ENCODE results near the gene ADAMTS7. TPM values are rescaled to one million over a fixed set of nuclear protein-coding genes. Genes with fewer than 3 reads are reported as not detected.
"Not testable (repeated sequence)": the region's sequence is repeated elsewhere in the genome, so short reads cannot be mapped to it uniquely, and the experiment has no call there.

ADAMTS7 gene
- total RNA-seq, 4 donors from 2014 or later: 0.59 to 2.1 (median 0.60) TPM

DNA sequence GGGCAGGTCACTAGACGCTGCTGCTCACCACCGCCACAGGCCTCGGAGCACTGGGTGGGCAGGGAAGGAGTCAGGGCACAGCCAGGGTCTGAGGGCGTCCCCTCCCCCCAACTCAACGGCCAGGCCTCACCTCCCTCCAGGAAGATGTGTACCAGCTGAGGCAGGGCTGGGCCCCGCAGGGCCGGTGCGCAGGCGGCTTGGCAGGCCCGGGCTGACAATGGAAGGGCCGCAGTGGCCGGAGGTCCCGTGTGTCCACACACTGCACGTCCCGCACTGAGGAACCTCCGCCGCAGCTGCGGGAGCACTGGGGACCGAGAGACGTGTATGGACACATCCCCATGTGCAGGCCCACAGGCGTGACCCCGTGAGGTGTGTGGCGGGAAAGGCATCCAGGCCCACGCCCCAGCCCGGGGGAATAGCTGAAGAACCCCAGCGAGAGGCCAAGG, 47.4 kb downstream of the ADAMTS7 start:
- intact Hi-C loops (cut with DNase I; ENCODE audit: low total_unique reads): no loop called here
- WGBS, 2 donors: 68 to 71% methylated on average over 10 to 19 of the region's 26 CpGs
- DNase-seq (ENCODE audit: low spot score in 2 of 2): peak in 1 of 2 donors; percentile 83
- no peak for TF ChIP-seq POLR2A (IDR thresholded peaks at IDR 0.05)
- TF ChIP-seq, protein P1, sequence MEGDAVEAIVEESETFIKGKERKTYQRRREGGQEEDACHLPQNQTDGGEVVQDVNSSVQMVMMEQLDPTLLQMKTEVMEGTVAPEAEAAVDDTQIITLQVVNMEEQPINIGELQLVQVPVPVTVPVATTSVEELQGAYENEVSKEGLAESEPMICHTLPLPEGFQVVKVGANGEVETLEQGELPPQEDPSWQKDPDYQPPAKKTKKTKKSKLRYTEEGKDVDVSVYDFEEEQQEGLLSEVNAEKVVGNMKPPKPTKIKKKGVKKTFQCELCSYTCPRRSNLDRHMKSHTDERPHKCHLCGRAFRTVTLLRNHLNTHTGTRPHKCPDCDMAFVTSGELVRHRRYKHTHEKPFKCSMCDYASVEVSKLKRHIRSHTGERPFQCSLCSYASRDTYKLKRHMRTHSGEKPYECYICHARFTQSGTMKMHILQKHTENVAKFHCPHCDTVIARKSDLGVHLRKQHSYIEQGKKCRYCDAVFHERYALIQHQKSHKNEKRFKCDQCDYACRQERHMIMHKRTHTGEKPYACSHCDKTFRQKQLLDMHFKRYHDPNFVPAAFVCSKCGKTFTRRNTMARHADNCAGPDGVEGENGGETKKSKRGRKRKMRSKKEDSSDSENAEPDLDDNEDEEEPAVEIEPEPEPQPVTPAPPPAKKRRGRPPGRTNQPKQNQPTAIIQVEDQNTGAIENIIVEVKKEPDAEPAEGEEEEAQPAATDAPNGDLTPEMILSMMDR (IDR thresholded peaks at IDR 0.05): no peak
- H3K4me3 ChIP-seq (ENCODE audit: low read depth, poor library complexity, severe bottlenecking): no peak overlapping the region

DNA sequence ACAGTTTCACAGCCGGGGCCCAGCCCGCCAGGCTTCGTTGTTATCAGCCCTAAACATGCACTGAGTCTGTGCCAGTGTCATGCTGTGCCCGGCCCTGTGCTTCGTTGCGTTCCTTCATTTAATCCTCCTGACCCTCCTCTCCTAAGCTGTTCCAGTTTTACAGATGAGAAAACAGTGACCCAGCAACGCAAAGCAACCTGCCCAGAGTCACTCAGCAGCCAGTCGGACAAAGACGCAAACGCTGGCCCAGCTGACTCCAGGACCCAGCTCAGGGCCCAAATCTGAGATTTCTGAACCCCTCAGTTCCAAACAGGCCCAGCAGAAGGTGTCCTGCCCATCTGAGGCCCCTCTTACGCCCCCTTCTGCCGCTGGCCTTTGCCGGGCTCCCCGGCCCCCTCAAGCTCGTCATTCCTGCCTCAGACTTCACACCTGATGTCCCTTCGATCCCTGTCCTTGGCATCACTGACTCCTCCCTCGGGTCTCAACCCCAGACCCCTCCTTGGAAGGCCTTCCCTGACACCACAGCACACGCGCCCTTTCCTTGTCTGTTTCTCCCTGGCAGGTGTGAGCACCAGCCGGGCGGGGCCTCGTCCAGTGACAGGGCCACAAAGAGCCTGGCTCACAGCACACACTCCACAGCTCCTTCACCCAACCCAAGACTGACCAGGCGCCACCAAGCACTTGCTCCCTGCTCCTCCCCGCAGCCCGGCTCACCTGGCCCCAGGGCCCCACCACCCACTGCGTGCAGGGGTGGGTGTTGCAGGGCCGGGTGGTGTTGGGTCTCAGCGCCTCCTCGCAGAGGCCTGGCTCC, 48.1 kb downstream of the ADAMTS7 start:
- intact Hi-C loops (cut with DNase I; ENCODE audit: low total_unique reads): no loop called here
- H3K4me3 ChIP-seq (ENCODE audit: low read depth, poor library complexity, severe bottlenecking): no peak overlapping the region
- no peak for TF ChIP-seq POLR2A (IDR thresholded peaks at IDR 0.05)
- TF ChIP-seq, protein P1 (IDR thresholded peaks at IDR 0.05): no peak
- 90 to 91% methylated on average over 24 to 26 of the region's 29 CpGs for WGBS, 2 donors
- DNase-seq (ENCODE audit: low spot score in 2 of 2): peak in 1 of 2 donors; percentile 74

DNA sequence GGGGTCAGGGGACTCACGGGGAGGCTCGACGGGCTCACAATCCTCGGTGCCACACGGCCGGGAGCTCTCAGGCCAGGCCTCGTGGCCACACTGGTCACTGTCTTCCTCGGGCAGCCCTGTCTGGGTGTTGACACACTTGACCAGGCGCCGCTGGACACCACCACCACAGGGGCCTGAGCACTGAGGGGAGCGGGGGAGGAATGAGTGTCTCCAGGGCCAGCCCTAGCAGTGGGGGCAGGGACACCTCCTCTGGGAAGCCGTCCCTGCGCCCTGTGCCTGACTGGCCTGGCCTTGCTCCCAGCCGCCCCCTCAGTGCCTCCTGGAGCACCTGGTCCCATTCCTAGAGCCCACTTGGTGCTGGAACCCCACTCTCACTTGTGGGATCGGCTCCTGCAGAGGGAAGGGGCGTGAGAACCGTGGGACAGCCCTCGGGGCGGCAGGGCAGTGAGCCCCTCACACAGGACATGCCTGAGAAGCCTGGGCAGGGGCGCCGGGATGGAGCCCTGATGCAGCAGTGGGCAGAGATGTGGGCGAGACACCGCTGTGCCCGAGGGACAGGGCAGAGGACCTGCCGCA, 48.8 kb downstream of the ADAMTS7 start:
- DNase-seq (ENCODE audit: low spot score in 2 of 2); intact Hi-C loops (cut with DNase I; ENCODE audit: low total_unique reads); H3K4me3 ChIP-seq (ENCODE audit: low read depth, poor library complexity, severe bottlenecking): not testable (repeated sequence)
- 87 to 98% methylated on average over 6 to 24 of the region's 25 CpGs for WGBS, 2 donors

DNA sequence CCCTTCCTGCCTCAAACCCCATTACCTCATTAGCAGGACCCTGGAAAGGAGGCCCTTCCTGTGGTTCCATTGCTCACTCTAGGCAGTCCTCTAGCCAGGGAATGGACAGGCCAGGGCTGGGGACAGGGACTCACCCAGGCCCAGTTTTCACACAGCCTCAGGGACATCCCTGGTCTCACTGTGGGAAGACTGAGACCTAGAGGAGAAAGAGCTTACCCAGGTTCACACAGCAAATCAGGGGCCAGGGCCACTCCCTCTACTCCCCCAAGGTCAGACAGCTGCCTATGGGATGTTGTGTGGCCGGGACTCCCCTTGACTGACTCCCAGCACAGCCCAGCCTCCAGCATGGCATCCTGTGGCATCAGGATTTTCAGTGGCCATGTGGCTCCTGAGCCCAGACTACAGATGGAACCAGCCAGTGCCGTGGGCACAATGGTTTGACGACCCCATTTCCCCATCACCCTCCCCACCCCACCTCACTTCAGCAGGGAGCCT, 49.3 kb downstream of the ADAMTS7 start:
- intact Hi-C loops (cut with DNase I; ENCODE audit: low total_unique reads): no loop called here

DNA sequence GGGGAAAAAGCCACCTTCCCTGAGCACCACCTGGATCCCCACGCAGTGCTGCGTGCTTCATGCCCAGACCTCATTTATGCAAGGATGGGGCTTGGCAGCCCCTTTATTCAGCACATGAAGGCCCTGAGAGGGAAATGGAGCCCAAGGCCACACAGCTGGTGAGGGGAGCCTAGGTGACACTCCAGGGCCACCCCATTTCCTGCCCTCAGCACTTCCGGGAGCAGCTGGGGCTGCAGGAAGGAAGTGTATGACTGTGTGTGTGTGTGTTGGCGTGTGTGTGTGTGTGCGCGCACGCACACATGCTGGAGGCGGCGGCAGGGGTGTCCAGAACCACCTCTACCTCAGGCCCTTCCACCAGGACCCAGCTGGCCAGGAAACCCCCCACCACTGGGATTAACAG, 49.8 kb downstream of the ADAMTS7 start:
- H3K4me3 ChIP-seq (ENCODE audit: low read depth, poor library complexity, severe bottlenecking); intact Hi-C loops (cut with DNase I; ENCODE audit: low total_unique reads): not testable (repeated sequence)
- DNase-seq (ENCODE audit: low spot score in 2 of 2): peak in 1 of 2 donors; percentile 85
- 66 to 81% methylated on average over 7 to 8 of the region's 9 CpGs for WGBS, 2 donors

More for the DNA sequence above, 49.3 kb downstream of the ADAMTS7 start:
- TF ChIP-seq, protein P1 (IDR thresholded peaks at IDR 0.05): no peak
- TF ChIP-seq POLR2A (IDR thresholded peaks at IDR 0.05): no peak
- no peak overlapping the region for H3K4me3 ChIP-seq (ENCODE audit: low read depth, poor library complexity, severe bottlenecking)
- WGBS, 2 donors: 87 to 89% methylated on average over 3 of the region's 3 CpGs
- peak in 1 of 2 donors; percentile 81 for DNase-seq (ENCODE audit: low spot score in 2 of 2)

DNA sequence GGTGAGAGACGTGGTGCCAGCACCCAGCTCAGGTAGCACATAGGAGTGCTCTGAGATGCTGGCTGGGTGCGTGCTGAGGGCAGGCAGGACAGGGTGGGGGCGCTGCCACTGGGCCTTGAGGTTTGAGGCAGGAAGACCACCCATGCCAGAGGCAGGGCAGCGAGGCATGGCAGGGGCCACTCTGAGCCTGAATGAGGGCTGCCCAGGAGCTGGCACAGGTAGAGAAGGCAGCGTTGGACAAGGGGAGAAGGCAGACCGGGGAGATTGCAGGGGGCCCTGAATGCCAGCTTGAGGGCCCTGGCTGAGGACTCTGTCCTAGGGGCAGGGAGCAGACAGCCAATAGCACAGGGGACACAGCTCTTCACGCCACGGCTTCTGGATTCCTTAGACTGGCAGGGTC, 50.2 kb downstream of the ADAMTS7 start:
- WGBS, 2 donors: 86 to 90% methylated on average over 5 to 7 of the region's 8 CpGs
- intact Hi-C loops (cut with DNase I; ENCODE audit: low total_unique reads): no loop called here
- peak in 1 of 2 donors; percentile 82 for DNase-seq (ENCODE audit: low spot score in 2 of 2)
- no peak overlapping the region for H3K4me3 ChIP-seq (ENCODE audit: low read depth, poor library complexity, severe bottlenecking)
- TF ChIP-seq, protein P1 (IDR thresholded peaks at IDR 0.05): no peak

DNA sequence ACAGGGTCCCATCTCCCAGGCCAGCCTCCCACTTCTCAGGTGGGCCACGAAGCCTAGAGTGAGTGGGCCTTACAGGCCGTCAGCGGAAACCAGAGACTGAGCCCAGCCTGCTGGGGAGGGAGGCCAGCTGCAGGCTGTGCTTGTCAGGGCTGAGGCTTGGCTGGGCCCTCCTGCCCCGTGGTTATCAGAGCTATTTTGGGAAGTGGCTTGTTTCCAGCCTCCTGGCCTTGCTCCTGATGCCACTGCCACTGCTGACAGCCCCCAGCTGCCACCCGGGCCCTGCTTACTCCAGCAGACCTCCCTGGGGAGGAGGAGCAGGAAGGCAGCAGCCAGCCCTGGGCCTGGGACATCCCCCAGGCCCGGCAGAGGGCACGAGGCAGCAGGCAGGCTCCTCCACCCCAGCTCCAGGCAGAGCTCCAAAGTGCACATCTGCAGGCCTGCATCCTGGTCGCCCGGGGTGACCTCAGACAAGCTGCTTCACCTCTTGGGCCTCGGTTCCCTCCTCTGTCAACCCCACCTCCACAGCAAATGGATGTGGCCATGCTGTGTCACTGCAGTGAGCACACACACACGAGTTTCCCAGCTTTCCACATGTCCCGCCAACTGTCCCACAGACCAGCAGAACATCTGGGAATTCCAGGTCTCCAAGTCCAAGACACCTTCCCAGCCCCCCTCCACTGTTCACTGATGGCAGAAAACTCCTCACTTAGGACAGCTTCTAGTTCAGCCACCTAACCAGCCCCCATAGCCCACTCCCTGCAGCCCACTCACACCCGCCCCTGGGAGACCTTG, 51.0 kb downstream of the ADAMTS7 start:
- peak in 1 of 2 donors; percentile 85 for DNase-seq (ENCODE audit: low spot score in 2 of 2)
- intact Hi-C loops (cut with DNase I; ENCODE audit: low total_unique reads); H3K4me3 ChIP-seq (ENCODE audit: low read depth, poor library complexity, severe bottlenecking): not testable (repeated sequence)
- WGBS, 2 donors: 36 to 80% methylated on average over 1 to 6 of the region's 13 CpGs

DNA sequence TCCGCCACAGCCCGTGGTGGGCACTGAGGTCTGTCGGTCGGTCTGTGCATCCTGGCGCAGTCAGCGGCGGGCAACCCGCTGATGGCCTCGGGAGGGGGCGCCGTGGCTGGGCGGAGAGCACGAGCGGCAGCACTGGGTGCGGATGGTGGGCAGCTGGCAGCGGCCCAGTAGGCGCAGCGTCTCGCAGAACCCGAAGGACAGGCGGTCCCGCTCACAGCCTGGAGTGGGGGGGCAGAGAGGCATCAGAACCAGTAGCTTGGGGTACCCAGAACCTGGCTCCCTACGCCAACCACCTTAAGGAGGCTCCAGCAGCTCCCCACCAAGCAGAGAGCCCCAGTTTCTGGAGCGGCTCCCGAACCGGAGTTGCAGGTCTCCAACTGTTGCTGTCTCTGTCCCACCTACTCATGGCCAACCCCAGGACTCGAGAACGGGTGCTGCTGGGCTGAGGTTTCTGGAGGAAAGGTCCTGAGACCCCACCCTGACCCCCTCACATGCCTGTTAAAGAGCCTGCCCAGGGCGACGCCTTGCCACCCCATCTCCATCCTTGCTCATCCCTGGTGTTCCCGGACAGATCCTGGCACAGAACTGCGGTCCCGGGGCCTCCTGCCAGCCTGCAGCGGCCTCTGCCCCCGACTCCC, 51.8 kb downstream of the ADAMTS7 start:
- DNase-seq (ENCODE audit: low spot score in 2 of 2): peak in 1 of 2 donors; percentile 83
- intact Hi-C loops (cut with DNase I; ENCODE audit: low total_unique reads); H3K4me3 ChIP-seq (ENCODE audit: low read depth, poor library complexity, severe bottlenecking): not testable (repeated sequence)
- 61 to 76% methylated on average over 28 to 35 of the region's 35 CpGs for WGBS, 2 donors

DNA sequence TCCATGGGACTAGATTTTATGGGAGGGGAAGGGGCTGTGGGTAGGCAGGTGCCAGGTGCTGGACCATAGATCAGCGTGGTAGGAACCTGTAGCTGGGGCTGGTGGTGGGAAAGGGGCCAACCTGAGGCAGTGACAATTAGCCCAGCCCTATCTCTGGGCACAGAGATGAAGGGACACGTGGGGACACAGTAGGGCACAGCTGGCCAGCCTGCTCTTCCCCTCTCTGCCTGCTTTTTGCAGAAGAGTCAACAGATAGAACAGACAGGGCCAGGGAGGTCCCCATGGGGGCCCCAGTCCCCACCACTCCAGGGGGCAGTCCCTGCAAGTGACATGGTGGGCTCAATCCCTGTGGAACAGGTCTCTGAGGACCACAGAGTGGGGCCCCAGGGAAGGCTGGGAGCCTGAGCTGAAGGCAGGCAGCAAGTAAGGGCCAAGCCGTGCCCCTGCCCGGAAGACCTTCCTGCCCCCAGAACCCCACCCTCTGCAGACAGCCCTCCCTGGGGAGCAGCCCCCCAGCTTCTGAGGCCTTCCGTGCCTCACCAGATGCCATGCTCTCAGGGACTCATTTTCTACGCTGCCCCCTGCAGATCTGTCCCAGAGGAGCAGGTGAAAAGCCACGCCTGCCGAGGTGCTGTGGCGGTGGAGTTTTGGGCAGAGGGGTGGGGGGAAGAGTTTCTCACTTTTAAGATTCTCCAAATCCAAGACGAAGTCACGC, 52.6 kb downstream of the ADAMTS7 start:
- DNase-seq (ENCODE audit: low spot score in 2 of 2): peak in 1 of 2 donors; percentile 84
- H3K4me3 ChIP-seq (ENCODE audit: low read depth, poor library complexity, severe bottlenecking); intact Hi-C loops (cut with DNase I; ENCODE audit: low total_unique reads): not testable (repeated sequence)
- WGBS, 2 donors: 74 to 85% methylated on average over 9 to 11 of the region's 11 CpGs
